Stimulated activated naive CD8-positive, alpha-beta T cell treated with anti-CD3 and anti-CD28 coated beads, Interleukin-15, Interleukin-2, amounts not matched to agents 100 ng/mL and 50 ng/mL, for 24 hours (primary cell): ENCODE data around the gene PSMD6.

Experiments used
- H3K27ac Mint-ChIP-seq: one replicate; pipeline ENCODE4 v1.8.0; 2021; ENCODE audit warnings: mild to moderate bottlenecking, mixed read lengths
- H3K27me3 Mint-ChIP-seq: one replicate; pipeline ENCODE4 v1.8.0; 2021; ENCODE audit warnings: mixed read lengths
- H3K36me3 Mint-ChIP-seq: one replicate; pipeline ENCODE4 v1.8.0; 2021; ENCODE audit warnings: low read depth, mixed read lengths
- H3K4me1 Mint-ChIP-seq: one replicate; pipeline ENCODE4 v1.8.0; 2021; ENCODE audit warnings: low read depth, mixed read lengths
- H3K4me3 Mint-ChIP-seq: one replicate; pipeline ENCODE4 v1.8.0; 2021; ENCODE audit warnings: mild to moderate bottlenecking, mixed read lengths
- H3K9me3 Mint-ChIP-seq: one replicate; pipeline ENCODE4 v1.8.0; 2021; ENCODE audit warnings: mixed read lengths

The PSMD6 gene

DNA sequence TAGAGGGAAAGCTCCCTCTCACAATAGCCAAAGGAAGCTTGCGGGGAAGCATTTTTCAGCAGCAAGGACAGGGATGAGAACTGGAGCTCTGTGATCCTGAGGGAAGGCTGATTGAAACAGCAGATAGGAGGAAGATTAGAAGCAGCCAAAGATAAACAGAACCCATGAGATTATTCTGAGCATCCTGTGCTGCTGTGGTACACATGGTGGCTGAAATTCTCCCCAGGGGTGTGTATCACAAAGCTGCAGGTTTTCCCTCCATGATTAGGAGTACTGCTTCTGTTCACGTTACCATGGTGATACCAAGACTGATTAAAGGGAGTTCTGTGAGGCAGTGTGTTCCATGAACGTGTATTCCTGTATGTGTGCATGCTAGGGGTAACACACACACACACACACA is 30.3 kb upstream of the PSMD6 start:
- Mint-ChIP-seq H3K27me3 (peaks cover 42% of the 10 kb centered on the region), H3K4me1 (peaks cover 6% of the 10 kb centered on the region), H3K4me3 (no peak overlapping the region), H3K36me3 (no peaks in the 10 kb centered on the region), H3K27ac (no peak overlapping the region), H3K9me3 (no peaks in the 10 kb centered on the region)

DNA sequence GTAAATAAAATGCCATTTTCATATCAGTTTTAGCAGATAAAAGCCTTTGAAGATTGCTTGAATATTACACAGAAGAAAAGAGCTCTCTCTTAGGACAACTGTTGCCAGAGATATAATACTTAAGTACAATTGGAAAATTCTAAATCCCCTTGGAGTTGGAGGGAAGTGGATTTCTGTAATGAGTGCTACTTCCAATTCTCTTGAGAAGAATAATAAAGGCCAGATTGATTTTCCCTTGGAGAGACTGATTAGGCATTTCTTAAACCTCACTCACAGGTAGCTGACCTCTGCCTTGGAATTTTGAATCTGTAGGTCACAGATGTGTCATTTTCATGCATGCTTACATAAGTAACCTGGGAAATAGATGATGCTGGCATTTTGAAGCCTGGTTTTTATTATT is 29.8 kb upstream of the PSMD6 start:
- Mint-ChIP-seq H3K4me3 (no peak overlapping the region), H3K4me1 (peaks cover 7% of the 10 kb centered on the region), H3K9me3 (no peaks in the 10 kb centered on the region), H3K36me3 (no peaks in the 10 kb centered on the region), H3K27ac (no peak overlapping the region), H3K27me3 (peaks cover 37% of the 10 kb centered on the region)

DNA sequence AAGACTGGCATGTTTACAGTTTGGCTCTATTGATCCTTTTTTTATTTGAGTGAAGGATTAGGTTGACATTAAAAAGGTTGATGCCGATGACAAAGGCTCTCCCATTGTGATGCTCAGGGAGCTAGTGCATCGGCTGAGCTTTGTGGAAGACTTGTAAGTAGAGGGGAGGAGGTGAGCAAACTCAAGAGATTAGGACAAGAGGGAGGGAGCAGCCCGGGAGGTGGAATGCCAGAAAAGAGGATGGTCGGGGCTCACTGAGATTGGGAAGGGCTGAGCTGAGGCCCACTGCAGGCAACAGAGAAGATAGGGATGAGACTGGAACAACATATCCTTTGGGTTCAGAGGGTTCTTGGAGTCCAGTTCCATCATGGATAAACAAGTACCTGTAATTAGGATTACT is 26.5 kb upstream of the PSMD6 start:
- H3K36me3 Mint-ChIP-seq, result no peaks in the 10 kb centered on the region
- H3K27me3 Mint-ChIP-seq, result peaks cover 41% of the 10 kb centered on the region
- peaks cover 7% of the 10 kb centered on the region for H3K4me1 Mint-ChIP-seq
- H3K4me3 Mint-ChIP-seq, result no peak overlapping the region
- H3K9me3 Mint-ChIP-seq, result no peaks in the 10 kb centered on the region
- H3K27ac Mint-ChIP-seq, result no peak overlapping the region

DNA sequence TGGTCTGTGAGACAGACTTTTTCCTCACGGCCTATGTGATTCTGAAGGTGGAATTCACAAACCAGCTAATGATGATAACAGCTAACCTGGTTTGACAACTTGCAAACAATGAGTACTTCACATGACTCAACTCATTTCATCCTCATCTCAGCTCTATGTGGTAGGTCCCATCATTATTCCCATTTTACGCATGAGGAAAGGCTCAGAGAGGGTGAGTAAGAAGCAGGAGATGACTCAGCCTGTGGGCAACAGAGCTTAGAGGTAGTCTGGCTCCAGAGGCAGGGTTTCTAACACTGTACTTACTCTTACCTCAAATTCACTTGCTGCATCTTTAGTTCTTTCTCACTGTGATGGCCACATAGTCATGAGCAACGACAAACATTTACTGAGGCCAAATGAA is 25.8 kb upstream of the PSMD6 start:
- H3K4me3 Mint-ChIP-seq, result no peak overlapping the region

DNA sequence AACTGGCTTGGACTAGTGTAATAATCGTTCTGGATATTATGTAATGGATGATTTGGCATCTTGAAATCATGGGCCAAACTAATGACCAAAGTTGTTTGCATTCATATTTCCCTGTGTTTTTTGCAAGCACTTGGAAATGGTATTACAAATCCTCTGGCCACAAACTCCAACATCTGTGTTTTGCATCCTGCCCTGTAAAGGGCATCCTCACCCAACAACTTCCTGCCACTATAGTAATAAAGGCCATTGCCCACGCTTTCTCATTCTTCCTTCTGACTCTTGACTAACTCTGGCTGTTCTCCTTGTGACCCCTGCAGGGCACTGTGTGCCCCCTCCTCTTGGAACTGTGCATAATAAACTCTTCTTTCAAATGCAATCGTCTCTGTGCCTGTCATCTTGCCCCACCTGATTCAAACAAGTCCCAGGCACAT is 25.4 kb upstream of the PSMD6 start:
- no peaks in the 10 kb centered on the region for H3K36me3 Mint-ChIP-seq
- peaks cover 48% of the 10 kb centered on the region for H3K27me3 Mint-ChIP-seq
- no peak overlapping the region for H3K27ac Mint-ChIP-seq
- no peak overlapping the region for H3K4me3 Mint-ChIP-seq
- no peaks in the 10 kb centered on the region for H3K9me3 Mint-ChIP-seq
- H3K4me1 Mint-ChIP-seq, result peaks cover 7% of the 10 kb centered on the region

More for the DNA sequence above, 25.8 kb upstream of the PSMD6 start:
- Mint-ChIP-seq H3K36me3 (no peaks in the 10 kb centered on the region), H3K27me3 (peaks cover 44% of the 10 kb centered on the region), H3K4me1 (peaks cover 7% of the 10 kb centered on the region), H3K27ac (no peak overlapping the region), H3K9me3 (no peaks in the 10 kb centered on the region)

DNA sequence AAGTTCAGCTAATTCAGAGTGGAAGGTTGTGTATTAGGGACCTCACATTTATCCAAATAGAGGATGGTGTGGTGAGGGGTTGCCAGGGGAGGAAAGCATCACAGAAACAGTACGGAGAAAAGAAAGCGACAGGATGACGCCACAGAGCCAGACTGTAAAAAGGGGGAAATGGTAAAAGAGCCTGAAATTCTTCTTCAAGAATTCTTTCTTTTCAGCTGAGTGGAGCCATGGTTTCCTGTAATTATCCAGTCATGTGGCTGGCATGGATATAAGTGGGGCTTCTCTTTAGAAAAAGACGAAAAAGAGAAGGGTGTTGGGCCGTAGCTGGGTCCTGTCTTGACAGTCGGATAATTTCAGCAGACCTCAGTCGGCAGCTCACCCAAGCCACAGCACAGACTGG is 24.5 kb upstream of the PSMD6 start:
- H3K4me3 Mint-ChIP-seq, result no peak overlapping the region
- no peak overlapping the region for H3K27ac Mint-ChIP-seq
- peaks cover 7% of the 10 kb centered on the region for H3K4me1 Mint-ChIP-seq
- no peaks in the 10 kb centered on the region for H3K9me3 Mint-ChIP-seq
- H3K27me3 Mint-ChIP-seq, result peaks cover 54% of the 10 kb centered on the region
- H3K36me3 Mint-ChIP-seq, result no peaks in the 10 kb centered on the region

DNA sequence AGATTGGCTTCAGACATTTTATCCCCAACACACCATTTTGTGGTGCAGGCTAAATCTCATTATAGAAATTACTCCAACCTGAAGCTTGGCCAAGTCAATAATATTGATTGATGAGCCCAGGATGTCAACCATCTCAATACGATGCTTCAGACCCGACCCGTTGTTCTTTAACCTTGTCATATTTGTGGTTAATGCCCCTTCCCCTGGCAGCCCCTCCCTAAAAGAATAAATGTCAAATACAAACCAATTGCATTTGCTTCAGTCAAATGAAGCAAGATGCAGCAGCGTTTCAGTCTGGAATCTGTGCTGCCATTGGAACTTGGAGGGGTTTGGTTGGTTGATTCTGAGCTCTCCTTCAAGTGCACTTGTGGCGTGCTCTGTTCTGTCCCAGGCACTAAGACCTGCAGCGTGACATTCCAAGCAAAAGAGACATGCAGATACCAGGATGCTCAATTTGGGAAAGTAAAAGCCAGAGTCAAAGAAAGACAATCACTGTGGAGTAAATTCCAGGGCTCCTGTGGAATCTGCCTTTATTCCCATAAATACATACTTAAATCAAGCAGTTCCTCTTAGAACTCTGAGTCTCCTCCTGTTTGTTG is 23.8 kb upstream of the PSMD6 start:
- Mint-ChIP-seq H3K27ac (no peak overlapping the region), H3K9me3 (no peaks in the 10 kb centered on the region), H3K27me3 (peaks cover 56% of the 10 kb centered on the region), H3K4me3 (no peak overlapping the region), H3K4me1 (peaks cover 7% of the 10 kb centered on the region), H3K36me3 (no peaks in the 10 kb centered on the region)

DNA sequence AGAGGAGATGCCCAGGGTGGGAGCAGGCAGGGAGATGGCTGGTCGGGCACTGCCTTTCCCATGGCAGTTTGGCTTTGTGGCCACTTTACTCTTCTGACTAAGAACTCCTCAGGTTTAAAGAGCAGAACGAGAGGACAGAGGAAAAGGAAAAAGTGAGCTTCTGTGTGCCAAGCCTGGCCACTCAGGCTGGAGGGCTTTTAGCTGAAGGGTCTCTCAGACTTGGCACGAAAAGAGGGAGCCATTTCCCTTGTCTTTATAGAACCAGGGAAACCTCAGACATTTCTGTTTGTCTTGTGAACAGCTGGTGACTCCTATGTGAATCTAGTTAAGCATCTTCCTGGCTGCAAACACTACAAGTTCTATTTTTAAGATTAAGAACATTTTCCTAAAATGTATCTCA is 23.3 kb upstream of the PSMD6 start:
- H3K9me3 Mint-ChIP-seq, result no peaks in the 10 kb centered on the region
- no peaks in the 10 kb centered on the region for H3K36me3 Mint-ChIP-seq
- peaks cover 7% of the 10 kb centered on the region for H3K4me1 Mint-ChIP-seq
- H3K27ac Mint-ChIP-seq, result no peak overlapping the region
- no peak overlapping the region for H3K4me3 Mint-ChIP-seq
- H3K27me3 Mint-ChIP-seq, result peaks cover 56% of the 10 kb centered on the region

DNA sequence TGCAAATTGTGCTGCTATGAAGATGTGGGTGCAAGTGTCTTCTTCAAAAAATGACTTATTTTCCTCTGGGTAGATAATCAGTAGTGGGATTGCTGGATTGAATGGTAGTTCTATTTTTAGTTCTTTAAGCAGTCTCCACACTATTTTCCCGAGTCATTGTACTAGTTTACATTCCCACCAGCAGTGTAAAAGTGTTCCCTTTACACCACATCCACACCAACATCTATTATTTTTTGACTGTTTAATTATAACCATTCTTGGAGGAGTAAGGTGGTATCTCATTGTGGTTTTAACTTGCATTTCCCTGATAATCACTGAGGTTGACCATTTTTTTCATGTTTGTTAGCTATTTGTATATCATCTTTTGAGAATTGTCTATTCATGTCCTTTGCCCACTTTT is 19.7 kb upstream of the PSMD6 start:
- H3K27me3 Mint-ChIP-seq, result peaks cover 48% of the 10 kb centered on the region
- no peaks in the 10 kb centered on the region for H3K9me3 Mint-ChIP-seq

DNA sequence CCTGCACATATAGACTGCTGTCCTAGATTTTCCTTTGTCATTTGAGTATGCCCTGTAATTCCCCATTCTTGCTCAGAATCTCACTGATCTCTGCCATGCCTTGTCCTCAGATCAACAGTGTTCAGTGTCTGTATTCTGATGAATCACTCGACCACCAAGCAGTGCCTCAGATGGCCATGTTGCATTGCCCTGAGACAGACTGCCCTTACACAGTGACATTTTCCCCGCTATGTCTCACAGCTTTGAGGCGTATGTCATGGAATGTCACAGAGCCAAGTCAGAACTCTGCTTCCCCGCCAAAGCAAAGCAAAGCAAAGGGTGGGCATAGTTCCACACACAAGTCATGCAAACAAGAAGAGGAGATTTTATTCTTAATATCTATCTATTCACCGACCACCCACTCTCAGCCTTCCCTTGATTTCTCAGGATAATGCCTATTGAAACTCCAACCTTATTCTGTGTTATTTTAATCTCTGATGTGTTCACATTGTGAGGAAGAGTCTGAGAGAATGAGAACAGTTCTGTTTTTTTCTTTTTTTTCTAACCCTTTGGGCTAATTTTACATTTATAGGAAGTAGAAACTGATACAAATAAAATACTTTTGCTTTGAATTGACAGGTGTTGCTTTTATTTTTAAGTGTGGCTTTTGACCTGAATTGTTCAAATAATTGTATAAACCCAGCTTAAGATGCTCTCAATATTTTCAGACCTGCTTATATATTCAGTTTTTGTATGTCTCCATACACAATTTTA is 16.9 kb upstream of the PSMD6 start:
- peaks cover 4% of the 10 kb centered on the region for H3K4me1 Mint-ChIP-seq
- no peak overlapping the region for H3K4me3 Mint-ChIP-seq
- H3K9me3 Mint-ChIP-seq, result no peaks in the 10 kb centered on the region
- peaks cover 31% of the 10 kb centered on the region for H3K27me3 Mint-ChIP-seq
- no peaks in the 10 kb centered on the region for H3K36me3 Mint-ChIP-seq
- no peak overlapping the region for H3K27ac Mint-ChIP-seq

More for the DNA sequence above, 19.7 kb upstream of the PSMD6 start:
- no peak overlapping the region for H3K4me3 Mint-ChIP-seq
- peaks cover 4% of the 10 kb centered on the region for H3K4me1 Mint-ChIP-seq
- H3K27ac Mint-ChIP-seq, result no peak overlapping the region
- H3K36me3 Mint-ChIP-seq, result no peaks in the 10 kb centered on the region

DNA sequence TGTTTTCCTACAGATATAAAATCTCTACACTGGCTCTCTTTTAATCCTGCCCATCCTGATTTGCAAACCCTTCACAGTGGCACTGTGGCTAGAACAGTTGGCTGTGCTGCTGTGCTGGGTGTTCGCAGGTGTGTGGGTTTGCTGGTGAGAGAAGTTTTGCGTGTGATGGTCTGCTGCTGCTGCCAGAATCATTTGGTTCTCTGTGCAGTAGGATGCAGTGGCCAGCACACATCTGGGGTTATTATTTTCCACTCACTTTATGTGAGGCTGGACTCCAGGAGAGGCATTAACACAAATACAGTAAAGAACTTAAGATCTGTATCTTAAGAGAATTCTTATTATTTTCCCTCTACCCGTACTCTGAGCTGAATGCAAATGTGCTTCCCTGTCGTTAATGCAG is 16.0 kb upstream of the PSMD6 start:
- no peaks in the 10 kb centered on the region for H3K36me3 Mint-ChIP-seq
- H3K27me3 Mint-ChIP-seq, result peaks cover 27% of the 10 kb centered on the region
- no peak overlapping the region for H3K4me3 Mint-ChIP-seq
- H3K27ac Mint-ChIP-seq, result no peak overlapping the region
- peaks cover 4% of the 10 kb centered on the region for H3K4me1 Mint-ChIP-seq
- peaks cover 2% of the 10 kb centered on the region for H3K9me3 Mint-ChIP-seq

DNA sequence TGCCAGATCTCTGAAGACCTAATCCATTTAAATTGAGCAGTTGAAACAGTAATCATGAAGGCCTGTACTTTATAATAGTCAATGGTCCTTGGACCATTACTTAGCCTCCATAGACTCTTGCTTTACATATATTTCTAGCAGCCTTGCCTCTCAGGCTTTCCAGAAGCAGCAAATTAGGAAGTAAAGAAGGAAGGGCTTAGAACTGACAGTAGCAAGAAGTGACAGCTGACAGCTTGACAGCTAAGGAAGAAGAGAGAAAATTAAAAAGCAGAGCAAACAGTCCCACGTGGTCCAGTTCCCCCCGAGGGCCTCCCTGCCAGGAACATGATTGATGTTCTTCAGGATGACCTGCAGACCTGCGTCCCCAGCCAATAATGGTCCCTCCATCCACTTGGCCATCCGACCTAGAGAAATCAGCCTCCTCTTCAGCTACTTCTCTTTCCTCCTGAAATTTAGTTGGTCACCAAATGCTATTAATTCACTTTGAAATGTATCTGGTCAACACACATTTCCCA is 15.0 kb upstream of the PSMD6 start:
- Mint-ChIP-seq H3K9me3 (peaks cover 5% of the 10 kb centered on the region), H3K36me3 (no peaks in the 10 kb centered on the region), H3K27me3 (peaks cover 23% of the 10 kb centered on the region), H3K4me3 (no peak overlapping the region), H3K4me1 (peaks cover 4% of the 10 kb centered on the region), H3K27ac (no peak overlapping the region)

DNA sequence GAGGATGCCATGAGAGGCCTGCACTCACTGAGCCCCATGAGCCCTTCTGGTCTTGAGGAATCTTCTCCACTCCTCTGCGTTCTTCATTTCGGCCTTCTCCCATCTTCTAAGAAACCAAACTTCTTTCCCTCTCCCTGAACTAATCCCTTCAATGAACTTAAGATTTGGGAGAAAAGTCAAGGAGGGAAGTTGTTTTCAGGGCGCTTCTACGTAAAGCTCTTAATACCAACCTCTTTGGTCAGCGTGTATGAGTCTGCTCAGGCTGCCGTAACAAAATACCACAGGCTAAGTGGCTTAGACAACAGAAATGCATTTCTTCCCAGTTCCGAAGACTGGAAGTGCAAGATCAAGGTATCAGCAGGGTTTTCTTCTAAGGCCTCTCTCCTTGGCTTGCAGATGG is 13.8 kb upstream of the PSMD6 start:
- Mint-ChIP-seq H3K27me3 (peaks cover 19% of the 10 kb centered on the region), H3K36me3 (no peaks in the 10 kb centered on the region), H3K27ac (no peak overlapping the region)

DNA sequence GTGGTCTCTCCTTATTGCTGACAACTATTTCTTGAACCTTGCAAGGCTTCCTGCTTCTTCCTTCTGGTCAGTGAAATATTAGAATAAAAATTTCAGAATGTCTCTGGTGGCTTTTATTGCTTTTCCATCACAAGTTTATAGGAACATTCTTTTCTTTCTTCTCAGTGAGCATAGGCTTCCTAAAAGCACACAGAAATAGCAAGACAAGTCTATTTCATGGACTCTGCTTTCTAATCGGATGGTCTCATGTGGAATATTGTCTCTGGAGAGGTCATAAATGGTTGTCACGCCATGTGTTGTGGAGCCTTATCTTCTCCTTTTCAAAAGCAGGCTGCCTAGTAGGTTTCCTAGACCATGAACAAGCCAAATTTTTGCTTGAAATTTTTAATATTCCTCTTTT is 9.8 kb upstream of the PSMD6 start:
- peaks cover 35% of the 10 kb centered on the region for H3K27me3 Mint-ChIP-seq
- no peak overlapping the region for H3K4me3 Mint-ChIP-seq
- no peak overlapping the region for H3K27ac Mint-ChIP-seq
- H3K9me3 Mint-ChIP-seq, result peaks cover 5% of the 10 kb centered on the region
- peaks cover 11% of the 10 kb centered on the region for H3K4me1 Mint-ChIP-seq
- no peaks in the 10 kb centered on the region for H3K36me3 Mint-ChIP-seq

More for the DNA sequence above, 13.8 kb upstream of the PSMD6 start:
- Mint-ChIP-seq H3K4me1 (peaks cover 4% of the 10 kb centered on the region), H3K4me3 (no peak overlapping the region), H3K9me3 (peaks cover 5% of the 10 kb centered on the region)

DNA sequence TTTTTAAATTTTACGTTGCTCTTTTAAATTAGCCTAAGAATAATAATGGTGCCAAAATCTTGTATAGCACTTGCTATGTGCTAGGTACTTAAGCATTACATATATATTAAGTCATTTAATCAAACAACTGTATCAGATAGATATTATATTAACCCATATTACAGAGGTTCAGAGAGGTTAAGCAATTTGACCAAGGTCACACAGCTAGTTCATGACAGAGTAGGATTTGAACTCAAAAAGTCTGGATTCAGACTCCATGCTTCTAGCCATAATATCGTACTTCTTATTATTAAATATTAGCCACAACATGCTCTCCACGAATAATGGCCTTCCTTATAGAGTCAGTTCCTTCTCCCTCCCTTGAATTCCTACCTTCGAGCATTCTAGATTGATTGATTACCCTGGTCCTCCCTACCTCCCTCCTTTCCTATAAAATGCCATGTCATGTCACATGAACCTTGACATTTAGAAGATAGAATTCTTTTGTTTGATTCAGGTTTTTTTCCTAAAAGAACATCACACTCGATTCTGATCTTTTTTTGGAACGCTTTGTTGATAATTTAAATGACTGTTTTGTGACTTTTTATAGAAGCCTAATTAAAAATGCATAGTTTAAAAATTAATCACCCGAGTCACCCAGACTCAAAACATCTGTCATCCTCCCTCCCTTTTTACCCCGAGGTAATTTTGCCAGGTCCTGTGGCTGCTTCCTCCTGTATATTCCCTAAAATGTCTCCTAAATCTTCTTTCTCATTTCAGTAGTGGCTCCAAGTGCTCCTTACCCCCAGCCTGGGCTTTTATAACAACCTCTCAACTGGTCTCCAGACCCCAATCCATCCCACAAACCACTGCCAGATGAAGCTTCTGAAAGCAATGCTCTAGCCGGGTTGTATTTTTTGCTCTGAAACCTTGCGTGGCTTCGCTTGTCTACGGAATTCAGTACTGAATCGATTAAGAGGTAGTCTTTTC is 8.5 kb upstream of the PSMD6 start:
- no peaks in the 10 kb centered on the region for H3K36me3 Mint-ChIP-seq
- no peak overlapping the region for H3K4me3 Mint-ChIP-seq
- peaks cover 47% of the 10 kb centered on the region for H3K27me3 Mint-ChIP-seq
- H3K27ac Mint-ChIP-seq, result no peak overlapping the region
- H3K9me3 Mint-ChIP-seq, result peaks cover 5% of the 10 kb centered on the region
- peaks cover 11% of the 10 kb centered on the region for H3K4me1 Mint-ChIP-seq
